Naive thymus-derived CD8-positive, alpha-beta T cell (primary cell): ENCODE data around the gene KCNA10. TPM values are rescaled to one million over a fixed set of nuclear protein-coding genes. Genes with fewer than 3 reads are reported as not detected.

Source experiments
- ATAC-seq, 2 donors: fragments of 150-1000 bp; cut with Tn5 transposase in 1 of 2; sonication (Bioruptor Pico), chemical (Tn5 transposase) in 1 of 2; 1 replicate in 1 of 2; 2 replicates in 1 of 2; pipeline ENCODE4 v1.10.0; 2021; ENCODE audit warnings: mild to moderate bottlenecking in 2 of 2, moderate library complexity in 2 of 2
- POLR2A ChIA-PET: fragments of 350-600 bp; sonication (Branson Sonifier 250); formaldehyde crosslinking; loops from one replicate; lab custom pipeline; 2021; ENCODE audit warnings: antibody characterized with exemption; lab: Charles Lee
- DNase-seq, 10 donors: peaks; one replicate each; pipeline versions ENCODE4 v3.0.0 to v3.0.0-alpha.2; 2020 to 2022
- H3K27ac Mint-ChIP-seq, 10 donors: one replicate each; pipeline ENCODE4 v1.8.0; 2020 to 2022; ENCODE audit warnings: mild to moderate bottlenecking in 10 of 10, mixed read lengths in 10 of 10, moderate library complexity in 4 of 10, inconsistent platforms in 1 of 10
- H3K27me3 Mint-ChIP-seq, 5 donors: one replicate each; pipeline ENCODE4 v1.8.0; 2021 to 2022; ENCODE audit warnings: mixed read lengths in 5 of 5
- H3K36me3 Mint-ChIP-seq, 3 donors: one replicate each; pipeline ENCODE4 v1.8.0; 2020 to 2022; ENCODE audit warnings: mixed read lengths in 3 of 3, mild to moderate bottlenecking in 2 of 3, inconsistent platforms in 1 of 3
- H3K4me1 Mint-ChIP-seq, 4 donors: one replicate each; pipeline ENCODE4 v1.8.0; 2021 to 2022; ENCODE audit warnings: mixed read lengths in 4 of 4
- H3K4me3 Mint-ChIP-seq, 10 donors: one replicate each; pipeline ENCODE4 v1.8.0; 2020 to 2022; ENCODE audit warnings: mild to moderate bottlenecking in 10 of 10, mixed read lengths in 10 of 10, moderate library complexity in 6 of 10, inconsistent platforms in 1 of 10
- H3K9me3 Mint-ChIP-seq, 9 donors: one replicate each; pipeline ENCODE4 v1.8.0; 2020 to 2022; ENCODE audit warnings: mixed read lengths in 9 of 9, mild to moderate bottlenecking in 3 of 9, inconsistent platforms in 1 of 9, moderate library complexity in 1 of 9
- polyA plus RNA-seq, 3 donors: library from polyadenylated mRNA; unstranded; fragments of 300-500 nt; fragmentation: Illumina TruSeq; gene quantifications; one replicate each; pipeline ENCODE4 v1.2.3, GENCODE V29; 2021
- total RNA-seq, 8 experiments: library from RNA in 2 of 8; stranded (reverse) in 2 of 8; gene quantifications; one replicate each; pipeline ENCODE4 v1.2.3 and lab custom pipeline; 2021 to 2026

Gene KCNA10
- total and polyA plus RNA-seq, 5 experiments from 2014 or later: not detected

DNA sequence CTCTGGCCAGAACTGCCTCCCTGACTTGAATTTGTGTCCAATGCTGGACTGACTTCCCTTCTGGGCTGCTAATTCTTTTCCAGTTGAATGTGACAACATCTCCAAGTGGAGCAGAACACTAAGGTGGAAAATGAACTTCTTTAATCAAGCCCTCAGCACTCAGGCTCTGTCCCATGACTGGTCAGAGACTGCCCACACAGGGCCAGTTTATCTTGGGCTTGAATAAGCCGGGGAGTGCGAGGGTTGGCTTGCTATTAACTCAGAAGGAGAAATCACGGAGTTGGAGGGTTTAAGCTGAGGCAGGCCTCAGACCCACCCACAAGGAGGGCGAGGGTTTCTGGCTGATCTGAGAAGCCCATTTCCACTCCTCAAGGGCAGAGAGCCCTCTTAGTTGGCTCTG is 12.4 kb downstream of the KCNA10 start:
- no peaks in the 10 kb centered on the region for H3K9me3 Mint-ChIP-seq
- DNase-seq (no peak), ATAC-seq (no peak)
- H3K27ac Mint-ChIP-seq: no peak overlapping the region
- H3K27me3 Mint-ChIP-seq: peaks cover 5 to 9% (median 7%) of the 10 kb centered on the region in 5 donors
- no peaks in the 10 kb centered on the region for H3K36me3 Mint-ChIP-seq
- peaks cover 0 to 8% (median 0%) of the 10 kb centered on the region in 4 donors for H3K4me1 Mint-ChIP-seq
- POLR2A ChIA-PET: interaction anchor here (1.4 kb wide), 1 partner anchor 319 kb away, joined by 3 read pairs; no protein-coding TSS in a partner anchor
- no peak overlapping the region for H3K4me3 Mint-ChIP-seq

DNA sequence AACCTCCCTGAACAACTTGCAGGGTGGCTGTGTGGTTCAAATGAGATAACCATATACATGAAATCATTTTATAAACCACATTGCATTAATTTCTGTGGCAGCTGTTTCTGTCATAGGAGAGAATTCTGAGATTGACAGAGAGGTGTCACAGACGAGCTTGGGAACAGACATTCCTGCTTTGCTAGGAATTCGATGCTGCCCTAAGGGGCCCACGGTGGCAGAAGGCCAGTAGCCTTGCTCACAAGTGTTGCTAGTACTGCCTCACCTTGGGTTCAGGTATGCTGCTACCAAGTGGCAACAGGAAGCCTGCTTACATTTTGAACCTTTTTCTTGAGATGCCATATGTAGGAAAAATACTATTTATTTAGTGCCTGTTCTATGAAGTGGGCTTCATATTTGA is 13.4 kb downstream of the KCNA10 start:
- no peaks in the 10 kb centered on the region for H3K9me3 Mint-ChIP-seq
- ATAC-seq: no peak

DNA sequence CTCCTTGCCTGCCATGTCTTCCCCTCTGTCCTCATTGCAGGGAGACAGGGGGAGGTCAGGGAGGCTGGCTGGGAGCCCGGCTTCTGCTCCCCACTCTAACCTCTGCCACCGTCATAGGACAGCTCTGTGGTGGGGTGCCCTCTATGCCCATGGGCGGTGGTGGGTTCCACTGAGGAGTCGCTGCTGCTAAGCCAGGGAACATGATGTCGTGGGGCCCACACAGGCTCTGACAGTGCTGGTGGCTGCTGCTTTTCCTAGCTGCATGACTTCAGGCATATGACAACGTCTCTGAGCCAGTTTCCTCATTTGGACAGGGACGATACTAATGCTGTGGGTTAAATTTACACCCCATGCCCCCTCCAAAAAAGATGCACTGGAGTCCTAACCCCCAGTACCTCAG is 14.7 kb downstream of the KCNA10 start:
- Mint-ChIP-seq H3K36me3 (no peaks in the 10 kb centered on the region), H3K4me1 (peaks cover 0 to 8% (median 0%) of the 10 kb centered on the region in 4 donors), H3K4me3 (no peak overlapping the region), H3K27me3 (peaks cover 7 to 9% (median 8%) of the 10 kb centered on the region in 5 donors), H3K27ac (no peak overlapping the region), H3K9me3 (no peaks in the 10 kb centered on the region)
- ATAC-seq (no peak), DNase-seq (no peak)
- POLR2A ChIA-PET: no interaction called here

More for the DNA sequence above, 13.4 kb downstream of the KCNA10 start:
- Mint-ChIP-seq H3K4me3 (no peak overlapping the region), H3K4me1 (peaks cover 0 to 8% (median 0%) of the 10 kb centered on the region in 4 donors), H3K27me3 (peaks cover 5 to 9% (median 7%) of the 10 kb centered on the region in 5 donors), H3K36me3 (no peaks in the 10 kb centered on the region), H3K27ac (no peak overlapping the region)
- POLR2A ChIA-PET: interaction anchor here (1.4 kb wide), 1 partner anchor 318 kb away, joined by 3 read pairs; no protein-coding TSS in a partner anchor
- DNase-seq: no peak

DNA sequence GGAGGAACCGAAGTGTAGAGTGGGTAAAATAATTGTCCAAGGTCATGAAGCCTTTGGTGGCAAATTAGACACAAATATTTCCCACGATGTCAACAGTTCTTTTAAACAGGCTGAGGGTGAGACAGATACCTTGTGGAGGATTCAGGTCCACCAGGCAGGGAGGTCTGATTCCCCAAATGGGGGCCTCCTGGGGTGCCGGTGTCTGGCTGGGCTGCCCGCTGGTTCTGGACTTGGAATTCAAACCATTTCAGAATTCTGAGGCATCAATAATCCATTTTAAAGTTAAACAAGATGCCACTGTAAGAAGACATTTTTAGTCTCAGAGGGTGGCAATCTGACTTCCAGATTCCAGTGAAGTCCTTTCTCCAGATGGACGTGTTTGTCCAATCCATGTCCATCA is 15.5 kb downstream of the KCNA10 start:
- no peaks in the 10 kb centered on the region for H3K36me3 Mint-ChIP-seq
- H3K27me3 Mint-ChIP-seq: peaks cover 7 to 9% (median 8%) of the 10 kb centered on the region in 5 donors
- H3K4me3 Mint-ChIP-seq: no peak overlapping the region
- no peak for ATAC-seq
- POLR2A ChIA-PET: no interaction called here
- H3K4me1 Mint-ChIP-seq: peaks cover 0 to 8% (median 0%) of the 10 kb centered on the region in 4 donors
- no peaks in the 10 kb centered on the region for H3K9me3 Mint-ChIP-seq
- DNase-seq: no peak
- no peak overlapping the region for H3K27ac Mint-ChIP-seq

DNA sequence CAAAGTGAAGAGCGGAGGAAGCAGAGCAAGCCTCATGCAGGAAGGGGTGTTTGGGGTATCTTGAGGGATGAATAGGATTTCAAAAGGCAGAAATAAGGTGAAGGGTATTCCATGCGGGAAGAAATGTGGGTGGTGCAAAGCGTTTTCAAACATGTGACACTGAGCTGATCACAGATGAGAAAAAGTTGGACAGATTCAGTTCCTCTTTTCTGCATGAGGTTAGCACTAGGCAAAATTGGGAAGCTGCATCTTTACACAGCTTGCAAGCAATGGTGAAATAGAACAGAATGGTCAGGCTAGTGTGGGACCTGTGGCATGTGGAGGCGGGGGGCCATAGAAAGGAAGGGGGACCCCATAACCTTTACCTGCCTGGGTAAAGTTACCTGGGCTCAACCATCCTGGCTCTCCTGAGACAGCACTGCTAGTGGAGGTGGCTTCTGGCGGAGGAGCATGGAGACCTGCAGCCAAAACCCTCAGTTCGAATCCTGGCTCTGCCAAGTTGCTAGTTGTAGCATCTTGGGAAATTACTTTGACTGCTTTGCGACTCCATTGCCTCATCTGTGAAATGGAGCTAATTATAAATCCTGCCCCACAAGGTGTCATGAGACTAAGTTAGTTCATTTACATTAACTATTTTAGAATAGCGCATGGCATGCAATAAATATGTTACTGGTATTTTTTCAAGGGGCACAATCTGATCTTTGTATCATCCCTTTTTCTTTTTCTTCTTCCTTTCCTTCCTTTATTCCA is 16.4 kb downstream of the KCNA10 start:
- POLR2A ChIA-PET: no interaction called here
- Mint-ChIP-seq H3K9me3 (no peaks in the 10 kb centered on the region), H3K36me3 (no peaks in the 10 kb centered on the region), H3K4me3 (no peak overlapping the region), H3K27me3 (peaks cover 7 to 9% (median 8%) of the 10 kb centered on the region in 5 donors), H3K4me1 (peaks cover 0 to 8% (median 0%) of the 10 kb centered on the region in 4 donors), H3K27ac (peak overlapping the region in 1 of 10 donors; percentile 57)
- ATAC-seq (no peak), DNase-seq (no peak)

DNA sequence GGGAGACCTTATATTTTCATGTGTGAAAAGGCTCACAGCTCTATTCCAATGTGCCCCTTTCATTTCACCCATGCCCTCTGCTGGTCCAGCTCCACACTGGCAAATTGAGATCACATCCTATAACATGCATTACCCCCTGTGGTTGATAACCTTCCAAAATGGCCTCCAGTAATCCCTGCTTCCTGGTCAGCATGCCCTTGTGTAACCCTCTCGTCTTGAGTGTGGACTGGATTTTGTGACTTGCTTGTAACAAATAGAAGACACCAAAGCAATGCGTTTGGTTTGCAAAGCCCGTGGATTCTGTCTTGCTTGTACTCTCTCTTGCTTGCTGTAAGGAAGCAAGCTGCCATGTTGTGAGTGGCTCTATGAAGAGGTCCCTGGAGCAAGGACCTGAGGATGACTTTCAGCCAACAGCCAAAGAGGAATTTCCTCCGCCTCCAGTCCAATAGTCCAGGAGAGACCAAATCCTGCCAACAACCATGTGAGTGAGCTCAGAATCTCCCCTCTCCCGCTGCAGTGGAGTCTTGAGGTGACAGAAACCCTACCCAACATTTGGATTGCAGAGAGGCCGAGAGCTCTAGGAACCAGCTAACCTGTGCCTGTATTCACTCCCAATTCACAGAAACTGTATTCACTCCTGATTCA is 17.4 kb downstream of the KCNA10 start:
- Mint-ChIP-seq H3K4me1 (peaks cover 0 to 8% (median 0%) of the 10 kb centered on the region in 4 donors), H3K36me3 (no peaks in the 10 kb centered on the region), H3K27me3 (peaks cover 7 to 9% (median 8%) of the 10 kb centered on the region in 5 donors), H3K4me3 (no peak overlapping the region), H3K27ac (no peak overlapping the region), H3K9me3 (no peaks in the 10 kb centered on the region)
- POLR2A ChIA-PET: no interaction called here
- DNase-seq (no peak), ATAC-seq (no peak)

DNA sequence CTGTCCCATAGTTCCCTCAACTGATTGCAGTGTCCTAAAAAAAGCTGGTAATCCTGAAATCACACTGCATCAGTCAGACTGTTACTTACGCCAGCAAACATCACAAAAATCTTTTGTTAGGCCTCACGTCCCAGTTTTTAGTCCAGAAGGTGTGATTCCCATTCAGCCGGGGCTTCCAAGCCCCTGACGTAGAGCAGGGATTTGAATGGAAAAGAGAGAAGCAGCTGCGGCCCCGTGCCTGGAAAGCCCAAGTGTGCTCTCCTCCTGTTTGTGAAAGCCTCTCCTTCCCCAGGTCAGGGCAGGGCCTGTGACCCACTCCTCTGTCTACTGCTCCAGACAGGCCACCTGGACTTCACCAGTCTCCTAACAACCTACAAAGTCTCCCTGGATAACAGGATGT is 20.7 kb downstream of the KCNA10 start:
- ATAC-seq (no peak), DNase-seq (no peak)
- peaks cover 6 to 9% (median 7%) of the 10 kb centered on the region in 5 donors for H3K27me3 Mint-ChIP-seq
- H3K36me3 Mint-ChIP-seq: no peaks in the 10 kb centered on the region
- POLR2A ChIA-PET: no interaction called here
- no peaks in the 10 kb centered on the region for H3K9me3 Mint-ChIP-seq
- no peak overlapping the region for H3K27ac Mint-ChIP-seq
- peaks cover 0 to 8% (median 0%) of the 10 kb centered on the region in 4 donors for H3K4me1 Mint-ChIP-seq
- H3K4me3 Mint-ChIP-seq: no peak overlapping the region

DNA sequence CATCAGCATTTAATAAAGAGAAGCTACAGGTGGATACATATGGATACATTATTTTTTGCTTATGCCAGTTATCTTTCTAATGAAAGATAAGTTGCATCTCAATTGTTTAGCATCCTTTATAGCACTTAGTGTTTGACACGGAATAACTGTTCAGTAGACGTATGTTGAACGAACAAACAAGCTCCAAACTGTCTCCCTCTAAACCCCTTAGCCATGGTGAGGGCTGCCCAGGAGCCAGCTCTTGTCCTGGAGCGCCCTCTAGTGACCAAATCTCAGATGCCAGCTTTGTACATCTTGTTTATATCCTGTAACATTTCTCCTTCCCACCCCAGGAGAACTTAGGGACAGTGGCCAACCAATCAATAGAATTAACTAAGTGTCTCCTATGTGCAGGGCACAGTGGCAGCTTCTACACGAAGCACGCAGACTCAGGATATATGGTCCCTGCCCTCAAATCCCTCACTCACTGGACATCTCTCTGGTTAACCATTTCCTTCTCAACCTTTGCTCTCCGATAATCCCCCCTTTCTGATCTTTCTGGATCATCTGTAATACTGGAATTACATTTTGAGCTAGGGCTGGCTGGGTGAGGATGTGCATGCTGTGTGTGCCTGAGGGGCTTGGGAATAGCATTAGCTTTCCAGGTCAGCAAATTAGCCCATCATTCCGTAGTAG is 22.9 kb downstream of the KCNA10 start:
- no peak overlapping the region for H3K4me3 Mint-ChIP-seq
- H3K9me3 Mint-ChIP-seq: no peaks in the 10 kb centered on the region
- H3K27me3 Mint-ChIP-seq: peaks cover 0 to 5% (median 0%) of the 10 kb centered on the region in 5 donors
- POLR2A ChIA-PET: interaction anchor here (0.6 to 0.9 kb wide), 3 partner anchors 287 to 330 kb away, joined by 3 to 4 read pairs (median 3); no protein-coding TSS in a partner anchor
- ATAC-seq (peak; percentile 82), DNase-seq (peak; percentile 46 to 86 (median 72))
- H3K27ac Mint-ChIP-seq: no peak overlapping the region
- H3K36me3 Mint-ChIP-seq: no peaks in the 10 kb centered on the region
- H3K4me1 Mint-ChIP-seq: no peaks in the 10 kb centered on the region

DNA sequence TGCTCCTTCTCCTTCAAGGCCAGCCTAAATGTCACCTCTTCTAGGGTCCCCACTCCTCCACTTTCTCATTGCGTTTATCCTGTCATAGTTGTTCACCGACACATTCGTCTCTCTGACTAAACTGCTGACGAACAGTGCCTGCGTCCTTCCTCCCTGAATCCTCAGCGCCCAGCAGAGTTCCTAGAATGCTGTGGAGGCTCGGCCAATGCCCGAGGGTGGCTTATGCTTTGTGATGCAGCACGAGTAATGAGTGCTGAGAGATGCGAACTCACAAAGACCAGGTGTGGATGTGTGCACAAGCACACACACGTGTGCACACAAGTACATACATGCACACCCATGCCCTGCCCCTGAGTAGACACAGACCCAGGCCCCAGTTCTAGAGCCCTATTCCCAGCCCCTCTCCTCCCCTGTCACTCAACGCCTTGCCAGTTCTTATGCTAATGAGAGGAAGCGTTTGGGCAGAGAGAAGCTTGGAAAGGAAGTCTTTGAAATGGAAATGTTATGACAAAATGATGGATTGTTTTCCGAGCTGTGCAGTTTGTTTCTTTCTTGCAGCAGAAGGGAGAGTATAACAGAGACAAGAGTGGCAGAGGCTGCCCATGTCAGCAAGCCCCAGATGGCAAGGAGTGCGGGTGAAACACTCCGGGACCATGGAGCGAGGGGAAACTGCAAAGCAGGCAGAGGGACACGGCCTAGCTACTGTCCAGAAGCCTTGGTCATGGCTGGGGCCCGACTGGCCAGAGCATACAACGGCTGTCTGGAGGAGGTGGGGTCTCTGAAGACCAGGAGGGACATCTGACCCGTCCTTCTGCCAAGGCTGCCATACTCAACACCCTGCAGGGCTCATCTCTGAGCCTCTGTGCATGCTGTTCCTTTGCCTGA is 24.2 kb downstream of the KCNA10 start:
- Mint-ChIP-seq H3K9me3 (no peaks in the 10 kb centered on the region), H3K4me3 (no peak overlapping the region), H3K27me3 (peaks cover 0 to 5% (median 0%) of the 10 kb centered on the region in 5 donors), H3K27ac (no peak overlapping the region), H3K4me1 (no peaks in the 10 kb centered on the region), H3K36me3 (no peaks in the 10 kb centered on the region)
- ATAC-seq (no peak), DNase-seq (no peak)
- POLR2A ChIA-PET: no interaction called here

DNA sequence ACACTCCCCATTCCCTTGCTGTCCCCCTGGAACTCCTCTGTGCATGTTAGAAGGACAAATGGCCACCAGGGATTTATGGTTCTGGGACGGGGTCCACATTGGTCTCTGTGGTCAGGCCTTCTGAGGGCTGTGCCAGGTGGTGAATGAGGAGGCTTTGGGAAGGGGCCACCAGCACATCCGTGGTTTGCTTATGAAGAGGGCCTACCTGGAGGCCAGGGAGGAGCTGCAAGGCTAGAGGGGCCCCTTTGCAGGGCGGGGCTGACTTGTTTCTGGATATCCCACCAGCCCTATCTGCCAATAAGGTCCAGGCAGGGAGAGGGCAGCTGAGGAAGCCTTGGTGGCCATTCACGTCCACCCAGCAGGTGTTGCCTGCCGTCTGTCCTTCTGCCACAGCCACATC is 24.9 kb downstream of the KCNA10 start:
- no peaks in the 10 kb centered on the region for H3K9me3 Mint-ChIP-seq
- no peaks in the 10 kb centered on the region for H3K27me3 Mint-ChIP-seq
- ATAC-seq: no peak
- no peaks in the 10 kb centered on the region for H3K36me3 Mint-ChIP-seq
- H3K4me3 Mint-ChIP-seq: no peak overlapping the region
- H3K27ac Mint-ChIP-seq: no peak overlapping the region
- no peak for DNase-seq
- H3K4me1 Mint-ChIP-seq: no peaks in the 10 kb centered on the region
- POLR2A ChIA-PET: no interaction called here

DNA sequence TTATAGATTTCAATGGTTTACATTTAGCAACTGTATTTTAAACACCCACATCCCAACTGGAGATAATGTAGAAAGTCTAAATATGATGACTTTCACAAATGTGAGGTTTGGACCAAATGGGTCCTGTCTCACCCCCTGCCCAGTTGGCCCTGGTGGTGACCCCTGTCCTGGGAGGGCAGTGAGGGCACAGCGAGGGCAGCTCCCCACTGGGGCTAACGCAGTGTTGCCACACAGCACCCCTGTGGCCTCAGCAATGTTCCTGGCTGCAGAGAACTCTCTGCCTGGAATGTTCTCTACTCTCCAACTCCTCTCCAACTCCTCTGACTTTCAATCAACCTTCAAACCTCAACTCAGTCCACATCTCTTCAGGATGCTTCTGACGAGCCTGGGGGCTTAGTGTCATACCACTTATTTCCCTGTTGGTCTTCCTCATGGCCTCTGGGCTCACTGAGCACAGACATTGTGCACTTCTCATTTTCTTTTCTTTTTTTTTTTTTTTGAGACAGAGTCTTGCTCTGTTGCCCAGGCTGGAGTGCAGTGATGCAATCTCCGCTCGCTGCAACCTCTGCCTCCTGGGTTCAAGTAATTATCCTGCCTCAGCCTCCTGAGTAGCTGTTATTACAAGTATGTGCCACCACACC is 25.8 kb downstream of the KCNA10 start:
- no peaks in the 10 kb centered on the region for H3K27me3 Mint-ChIP-seq
- no peak for DNase-seq
- POLR2A ChIA-PET: interaction anchor here (0.5 kb wide), 1 partner anchor 83 kb away, joined by 4 read pairs; no protein-coding TSS in a partner anchor
- H3K4me3 Mint-ChIP-seq: no peak overlapping the region
- no peak for ATAC-seq
- no peak overlapping the region for H3K27ac Mint-ChIP-seq
- H3K9me3 Mint-ChIP-seq: no peaks in the 10 kb centered on the region
- no peaks in the 10 kb centered on the region for H3K4me1 Mint-ChIP-seq
- H3K36me3 Mint-ChIP-seq: no peaks in the 10 kb centered on the region

DNA sequence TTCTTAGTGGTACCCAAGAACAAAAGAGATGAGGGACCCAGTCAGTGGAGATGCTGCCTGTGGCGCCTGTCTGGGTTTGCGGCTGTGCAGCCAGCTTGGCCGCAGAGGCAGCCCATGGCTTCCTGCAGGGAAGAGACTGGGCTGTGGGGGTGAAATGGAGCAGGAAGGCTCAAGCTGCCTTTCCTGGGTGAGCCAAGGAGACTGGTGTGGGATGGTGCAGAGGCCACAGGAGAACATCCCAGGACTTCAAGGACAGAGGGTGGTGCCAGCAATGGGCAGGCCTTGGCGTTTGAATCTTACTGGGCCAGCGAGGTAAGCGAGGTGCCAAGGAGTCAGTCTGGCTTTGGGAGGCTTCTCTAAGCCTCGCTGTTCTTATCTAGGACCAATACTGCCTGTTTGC is 26.4 kb downstream of the KCNA10 start:
- no peak for DNase-seq
- POLR2A ChIA-PET: no interaction called here
- H3K36me3 Mint-ChIP-seq: no peaks in the 10 kb centered on the region
- ATAC-seq: no peak
- H3K4me1 Mint-ChIP-seq: no peaks in the 10 kb centered on the region
- H3K4me3 Mint-ChIP-seq: no peak overlapping the region
- H3K9me3 Mint-ChIP-seq: no peaks in the 10 kb centered on the region
- peaks cover 0 to 5% (median 3%) of the 10 kb centered on the region in 5 donors for H3K27me3 Mint-ChIP-seq
- H3K27ac Mint-ChIP-seq: no peak overlapping the region
